Activated CD4-positive, alpha-beta memory T cell treated with anti-CD3 and anti-CD28 coated beads for 36 hours (primary cell): ENCODE data around the gene EMILIN1. TPM values are rescaled to one million over a fixed set of nuclear protein-coding genes. Genes with fewer than 3 reads are reported as not detected.

Source experiments
- CTCF ChIA-PET: fragments of 350-600 bp; sonication (Branson Sonifier 250); formaldehyde crosslinking; loops from one replicate; lab custom pipeline; 2021; ENCODE audit warnings: antibody characterized with exemption, inconsistent platforms; lab: Charles Lee
- POLR2A ChIA-PET: fragments of 350-600 bp; sonication (Branson Sonifier 250); formaldehyde crosslinking; loops from one replicate; lab custom pipeline; 2021; ENCODE audit warnings: antibody characterized with exemption; lab: Charles Lee
- DNase-seq: peaks from one replicate; pipeline ENCODE4 v3.0.0-alpha.2; 2020
- H3K27ac Mint-ChIP-seq: one replicate; pipeline ENCODE4 v1.8.0; 2021; ENCODE audit warnings: mixed read lengths
- H3K27me3 Mint-ChIP-seq: one replicate; pipeline ENCODE4 v1.8.0; 2021; ENCODE audit warnings: mixed read lengths
- H3K36me3 Mint-ChIP-seq: one replicate; pipeline ENCODE4 v1.8.0; 2021; ENCODE audit warnings: mixed read lengths
- H3K4me1 Mint-ChIP-seq: one replicate; pipeline ENCODE4 v1.8.0; 2021; ENCODE audit warnings: low read depth, mixed read lengths
- H3K4me3 Mint-ChIP-seq: one replicate; pipeline ENCODE4 v1.8.0; 2021; ENCODE audit warnings: mild to moderate bottlenecking, mixed read lengths
- H3K9me3 Mint-ChIP-seq: one replicate; pipeline ENCODE4 v1.8.0; 2021; ENCODE audit warnings: mixed read lengths
- intact Hi-C: fragments of 100-400 bp; cut with micrococcal nuclease; formaldehyde crosslinking; loops from one replicate; pipeline ENCODE4 v1.15.1; 2023
- total RNA-seq, 2 experiments: library from RNA; stranded (reverse); gene quantifications; one replicate each; pipeline ENCODE4 v1.2.3, GENCODE V29; 2021

EMILIN1 gene
- total RNA-seq, 2 experiments from 2014 or later, result 0.29 to 0.51 TPM

DNA sequence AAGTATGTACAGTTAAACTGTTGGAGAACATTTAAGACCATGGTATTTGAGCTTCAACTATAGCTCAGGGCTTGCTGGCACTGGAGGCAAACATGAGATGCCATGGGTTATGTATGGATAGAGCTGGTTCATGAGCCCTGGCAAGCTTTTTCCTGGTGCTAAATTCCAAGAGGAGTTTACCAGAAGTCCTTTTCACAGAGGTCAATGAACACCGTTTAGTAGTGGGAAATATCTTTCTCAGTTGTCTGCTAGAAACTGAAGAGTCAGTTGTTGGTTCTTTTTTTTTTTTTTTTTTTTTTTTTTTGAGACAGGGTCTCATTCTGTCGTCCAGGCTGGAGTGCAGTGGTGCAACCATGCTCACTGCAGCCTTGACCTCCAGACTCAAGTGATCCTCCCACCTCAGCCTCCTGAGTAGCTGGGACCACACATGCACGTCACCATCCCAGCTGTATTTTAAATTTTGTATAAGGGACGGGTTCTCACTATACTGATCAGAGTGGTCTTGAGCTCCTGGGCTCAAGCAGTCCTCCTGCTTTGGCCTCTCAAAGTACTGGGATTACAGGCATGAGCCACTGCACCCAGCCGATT lies 9.5 kb downstream of the EMILIN1 start:
- Mint-ChIP-seq H3K4me3 (peak overlapping the region; percentile 81), H3K36me3 (no peaks in the 10 kb centered on the region), H3K9me3 (no peaks in the 10 kb centered on the region), H3K4me1 (peaks cover 13% of the 10 kb centered on the region), H3K27ac (no peak overlapping the region), H3K27me3 (no peaks in the 10 kb centered on the region)
- no peak for DNase-seq
- POLR2A ChIA-PET, result interaction anchor here (1.6 kb wide), 1 partner anchor 15 kb away, joined by 5 read pairs; no protein-coding TSS in a partner anchor
- intact Hi-C loops, result loop anchor here (1.0 to 5.0 kb wide), 3 partner anchors 8 to 124 kb away; partner anchors contain the start of genes ATRAID, PREB and SLC5A6
- CTCF ChIA-PET, result interaction anchor here (0.6 to 3.0 kb wide), 9 partner anchors 8 to 408 kb away, joined by 3 to 15 read pairs (median 4); no protein-coding TSS in a partner anchor

- Mint-ChIP-seq H3K36me3 (no peaks in the 10 kb centered on the region), H3K4me1 (peaks cover 13% of the 10 kb centered on the region), H3K27me3 (no peaks in the 10 kb centered on the region), H3K27ac (no peak overlapping the region), H3K4me3 (no peak overlapping the region), H3K9me3 (no peaks in the 10 kb centered on the region)
- ChIA-PET CTCF (interaction anchor here (0.6 to 3.0 kb wide), 4 partner anchors 10 to 215 kb away, joined by 3 to 15 read pairs (median 6); no protein-coding TSS in a partner anchor), POLR2A (interaction anchor here (0.5 kb wide), 1 partner anchor 52 kb away, joined by 3 read pairs; no protein-coding TSS in a partner anchor)
- intact Hi-C loops, result loop anchor here (5.0 kb wide), 2 partner anchors 44 to 124 kb away; partner anchors contain the start of genes ATRAID, PREB and SLC5A6
- no peak for DNase-seq
These were observed 10.2 kb downstream of the EMILIN1 start for GRCh38 chr2:27088634-27089033.

DNA sequence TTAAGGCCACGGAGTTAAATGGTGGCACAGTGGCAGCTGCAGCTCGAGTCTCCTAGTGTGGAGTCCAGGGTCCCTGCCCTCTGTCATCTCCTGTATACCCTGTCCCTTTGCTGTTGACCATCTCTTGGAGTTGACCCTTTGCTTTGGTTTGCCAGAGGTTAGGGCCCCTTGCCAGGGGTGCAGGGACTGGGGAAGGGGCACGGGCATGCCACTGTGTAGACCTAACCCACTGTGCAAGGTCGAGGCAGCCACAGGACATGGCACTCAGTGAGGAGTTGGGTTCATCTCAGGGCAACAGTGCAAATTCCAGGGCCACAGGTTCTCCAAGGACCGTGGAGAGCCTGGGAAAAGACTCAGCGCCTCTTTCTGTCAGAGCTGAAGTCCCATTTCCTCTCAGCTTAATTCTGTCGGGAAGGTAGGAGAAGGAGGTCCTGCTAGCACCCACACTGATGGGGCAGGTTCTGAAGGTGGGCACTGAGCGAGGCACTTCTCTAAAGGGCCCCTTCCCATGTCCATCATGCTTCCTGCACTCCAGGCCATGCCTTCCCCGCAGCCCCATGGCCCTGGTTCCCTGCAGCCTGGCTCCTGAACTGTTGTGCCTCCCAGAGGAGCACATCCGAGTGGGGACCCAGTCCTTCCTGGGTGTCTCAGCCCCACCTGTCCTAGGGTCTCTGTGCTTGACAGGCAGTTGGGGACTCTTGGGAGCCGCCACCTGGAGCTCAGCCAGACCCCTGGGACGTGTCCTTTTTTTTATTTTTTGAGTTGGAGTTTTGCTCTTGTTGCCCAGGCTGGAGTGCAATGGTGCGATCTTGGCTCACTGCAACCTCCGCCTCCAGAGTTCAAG lies 10.9 kb downstream of the EMILIN1 start:
- Mint-ChIP-seq H3K27me3 (no peaks in the 10 kb centered on the region), H3K4me3 (no peak overlapping the region), H3K4me1 (peaks cover 13% of the 10 kb centered on the region), H3K9me3 (no peaks in the 10 kb centered on the region), H3K36me3 (no peaks in the 10 kb centered on the region), H3K27ac (no peak overlapping the region)
- POLR2A ChIA-PET, result interaction anchor here (0.5 kb wide), 1 partner anchor 52 kb away, joined by 3 read pairs; no protein-coding TSS in a partner anchor
- CTCF ChIA-PET, result interaction anchor here (1.2 to 3.0 kb wide), 3 partner anchors 9 to 127 kb away, joined by 4 to 15 read pairs (median 4); no protein-coding TSS in a partner anchor
- intact Hi-C loops, result loop anchor here (5.0 kb wide), 2 partner anchors 43 to 123 kb away; partner anchors contain the start of genes ATRAID, PREB and SLC5A6
- DNase-seq, result no peak

- intact Hi-C loops, result no loop called here
- Mint-ChIP-seq H3K4me3 (no peak overlapping the region), H3K36me3 (no peaks in the 10 kb centered on the region), H3K9me3 (no peaks in the 10 kb centered on the region), H3K27me3 (no peaks in the 10 kb centered on the region), H3K4me1 (peaks cover 16% of the 10 kb centered on the region), H3K27ac (no peak overlapping the region)
- POLR2A ChIA-PET, result no interaction called here
- no peak for DNase-seq
- CTCF ChIA-PET, result interaction anchor here (1.2 to 1.7 kb wide), 2 partner anchors 11 to 42 kb away, joined by 3 to 4 read pairs; no protein-coding TSS in a partner anchor
These were observed 13.6 kb downstream of the EMILIN1 start for GRCh38 chr2:27091746-27092695.

- CTCF ChIA-PET, result interaction anchor here (0.9 to 1.7 kb wide), 3 partner anchors 10 to 42 kb away, joined by 3 to 4 read pairs (median 3); partner anchors contain the start of gene AGBL5
- no peak for DNase-seq
- H3K4me1 Mint-ChIP-seq, result peaks cover 9% of the 10 kb centered on the region
- H3K27me3 Mint-ChIP-seq, result no peaks in the 10 kb centered on the region
- H3K27ac Mint-ChIP-seq, result no peak overlapping the region
- no peaks in the 10 kb centered on the region for H3K36me3 Mint-ChIP-seq
- intact Hi-C loops, result no loop called here
- H3K4me3 Mint-ChIP-seq, result no peak overlapping the region
- H3K9me3 Mint-ChIP-seq, result no peaks in the 10 kb centered on the region
- POLR2A ChIA-PET, result no interaction called here
These were observed 14.4 kb downstream of the EMILIN1 start for GRCh38 chr2:27092696-27093429.

DNA sequence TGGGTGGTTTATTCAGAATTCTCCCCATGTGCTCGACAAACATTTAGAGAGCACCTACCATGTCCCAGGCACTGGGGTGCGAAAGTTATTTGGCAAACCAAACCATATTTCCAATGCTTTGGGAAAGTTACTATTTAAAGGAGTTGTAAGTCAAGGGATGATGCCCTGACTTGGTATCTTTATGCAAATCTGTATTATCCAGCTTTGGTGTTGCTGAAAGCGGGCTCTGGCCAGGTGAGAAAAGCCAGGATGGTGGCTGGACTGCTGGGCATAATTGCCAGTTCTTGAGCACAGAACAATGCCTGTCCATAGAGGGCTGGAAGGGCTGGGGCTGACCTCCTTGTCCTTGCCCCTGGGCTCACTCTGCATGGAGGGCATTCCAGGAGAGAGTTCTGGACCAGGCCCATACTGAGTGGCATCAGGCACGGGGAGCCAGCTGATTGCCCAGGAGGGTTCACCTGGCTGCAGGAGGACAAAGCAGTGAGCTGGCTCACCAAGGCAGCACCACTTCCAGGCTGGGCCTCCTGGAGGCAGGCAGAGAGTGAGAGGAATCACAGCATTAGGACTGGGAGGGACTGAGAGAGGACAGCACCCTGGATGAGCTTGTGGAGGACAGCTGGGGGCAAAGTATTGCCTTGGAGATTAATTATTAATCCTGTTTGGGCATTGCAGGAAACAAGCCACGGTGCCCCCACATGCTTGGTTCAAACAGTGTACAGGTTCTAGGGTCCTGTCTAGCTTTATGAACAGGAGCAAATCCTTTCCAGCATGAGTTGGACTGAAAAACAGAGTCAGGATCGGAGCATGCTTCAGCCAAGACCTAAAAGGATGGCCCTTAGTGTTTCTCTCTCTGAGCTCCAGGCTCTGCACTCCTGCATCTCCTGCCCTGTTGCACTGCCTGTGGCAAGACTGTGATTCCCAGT lies 15.3 kb downstream of the EMILIN1 start:
- Mint-ChIP-seq H3K4me3 (no peak overlapping the region), H3K36me3 (no peaks in the 10 kb centered on the region), H3K27ac (no peak overlapping the region), H3K4me1 (peaks cover 9% of the 10 kb centered on the region), H3K9me3 (no peaks in the 10 kb centered on the region), H3K27me3 (no peaks in the 10 kb centered on the region)
- ChIA-PET CTCF (interaction anchor here (0.9 to 1.7 kb wide), 4 partner anchors 8 to 42 kb away, joined by 3 to 4 read pairs (median 4); partner anchors contain the start of gene AGBL5), POLR2A (no interaction called here)
- no peak for DNase-seq
- intact Hi-C loops, result no loop called here

DNA sequence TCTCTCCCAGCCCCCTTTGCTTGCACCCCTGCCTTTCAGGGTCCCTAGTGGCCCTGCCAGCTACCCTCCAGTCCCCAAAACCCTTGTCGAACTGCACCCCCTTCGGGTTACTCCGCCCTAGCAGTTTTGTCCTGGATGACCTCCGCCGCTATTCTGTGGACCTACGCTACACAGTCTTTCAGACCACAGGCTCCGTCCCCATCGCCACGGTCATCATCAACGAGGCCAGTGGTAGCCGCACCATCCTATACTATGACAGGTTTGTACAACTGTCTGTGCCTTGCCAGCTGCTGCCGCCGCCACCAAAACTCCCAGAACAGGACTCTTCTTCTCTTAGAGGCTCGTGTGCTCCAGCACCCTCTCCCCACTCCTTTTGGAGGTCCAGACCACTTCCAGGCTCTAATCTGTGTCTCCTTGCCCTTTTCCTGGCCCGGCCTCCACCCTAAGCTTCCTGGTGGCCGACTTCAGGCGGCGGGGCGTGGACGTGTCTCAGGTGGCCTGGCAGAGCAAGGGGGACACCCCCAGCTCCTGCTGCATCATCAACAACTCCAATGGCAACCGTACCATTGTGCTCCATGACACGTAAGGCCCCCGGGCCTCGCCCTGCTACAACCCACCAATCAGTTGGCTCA lies 16.1 kb downstream of the EMILIN1 start:
- no peaks in the 10 kb centered on the region for H3K36me3 Mint-ChIP-seq
- no peaks in the 10 kb centered on the region for H3K27me3 Mint-ChIP-seq
- ChIA-PET POLR2A (no interaction called here), CTCF (interaction anchor here (1.1 to 1.2 kb wide), 2 partner anchors 9 to 12 kb away, joined by 3 to 4 read pairs; no protein-coding TSS in a partner anchor)
- no peak overlapping the region for H3K4me3 Mint-ChIP-seq
- H3K27ac Mint-ChIP-seq, result no peak overlapping the region
- intact Hi-C loops, result no loop called here
- H3K4me1 Mint-ChIP-seq, result peaks cover 9% of the 10 kb centered on the region
- no peaks in the 10 kb centered on the region for H3K9me3 Mint-ChIP-seq
- DNase-seq, result no peak

DNA sequence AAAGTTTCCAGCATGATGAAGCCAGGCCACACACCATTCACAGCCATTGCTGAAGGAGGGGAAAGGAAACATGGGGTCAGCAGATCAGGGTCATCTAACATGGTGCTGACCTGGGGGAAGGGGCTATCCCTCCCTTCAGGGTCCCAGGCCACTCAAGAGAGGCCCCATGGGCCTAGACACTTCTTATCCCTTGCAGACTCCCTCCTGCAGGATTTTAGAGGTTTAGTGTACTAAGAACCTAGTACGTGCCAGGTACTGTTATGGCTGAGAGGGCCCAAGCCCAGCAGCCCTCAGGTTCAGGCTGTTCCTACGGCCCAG lies 17.0 kb downstream of the EMILIN1 start:
- intact Hi-C loops, result no loop called here
- Mint-ChIP-seq H3K36me3 (no peaks in the 10 kb centered on the region), H3K27ac (no peak overlapping the region), H3K27me3 (no peaks in the 10 kb centered on the region), H3K4me1 (peaks cover 9% of the 10 kb centered on the region), H3K4me3 (no peak overlapping the region), H3K9me3 (no peaks in the 10 kb centered on the region)
- DNase-seq, result no peak
- ChIA-PET CTCF (interaction anchor here (1.0 to 8.0 kb wide), 2 partner anchors 186 to 207 kb away, joined by 3 to 82 read pairs; partner anchors contain the start of gene TRIM54), POLR2A (no interaction called here)

DNA sequence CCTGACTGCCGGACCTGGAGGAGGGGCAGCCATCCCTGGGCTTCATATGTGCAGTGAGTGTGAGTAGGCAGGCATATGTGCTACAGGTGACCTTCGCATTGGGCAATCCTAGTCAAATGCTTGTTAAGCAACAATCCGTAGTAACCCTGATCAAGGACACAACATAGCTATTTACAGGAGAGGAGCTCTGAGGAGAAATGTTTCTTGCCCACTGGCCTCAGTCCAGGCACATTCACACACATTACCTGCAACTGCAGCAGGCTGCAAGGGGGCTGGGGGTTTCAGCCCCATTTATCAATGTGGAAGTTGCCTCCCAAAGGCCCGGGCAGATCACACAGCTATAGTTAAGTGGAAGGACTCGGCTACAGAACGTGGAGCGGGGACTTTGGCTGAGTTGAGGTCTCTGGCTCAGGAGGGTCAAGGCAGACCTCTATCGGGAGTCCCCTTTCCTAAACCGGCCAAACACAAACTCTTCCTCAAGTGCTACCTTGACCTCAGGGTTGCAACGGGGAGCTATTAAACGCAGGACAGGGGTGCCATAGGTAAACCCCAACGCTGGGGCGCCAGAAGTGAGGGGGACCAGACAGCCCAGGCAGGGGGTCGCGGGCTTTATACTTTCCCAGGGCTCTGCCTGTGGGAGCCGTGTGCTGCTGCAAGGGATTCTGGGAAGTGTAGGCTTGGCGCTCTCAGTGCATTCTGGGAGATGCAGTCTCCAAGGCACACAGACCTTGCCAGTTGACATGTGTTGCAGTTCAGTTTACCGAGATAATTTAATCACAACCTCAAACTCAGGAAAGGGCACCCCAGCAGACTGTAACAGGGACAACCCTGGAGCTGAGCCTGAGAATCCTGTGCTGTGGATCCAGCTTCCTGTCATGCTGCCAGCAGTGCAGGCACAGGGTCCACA lies 17.6 kb downstream of the EMILIN1 start:
- ChIA-PET CTCF (interaction anchor here (0.8 to 8.0 kb wide), 8 partner anchors 9 to 207 kb away, joined by 3 to 82 read pairs (median 4); partner anchors contain the start of genes CAD, KHK and TRIM54), POLR2A (no interaction called here)
- Mint-ChIP-seq H3K9me3 (no peaks in the 10 kb centered on the region), H3K36me3 (no peaks in the 10 kb centered on the region), H3K4me1 (peaks cover 9% of the 10 kb centered on the region), H3K27me3 (no peaks in the 10 kb centered on the region), H3K27ac (no peak overlapping the region), H3K4me3 (peak overlapping the region; percentile 31)
- DNase-seq, result peak; percentile 65
- intact Hi-C loops, result loop anchor here (1.0 kb wide), 1 partner anchor 9 kb away; no protein-coding TSS in a partner anchor
